GM19351 (cell line): ENCODE results near the gene MAD1L1.

Experiments used
- ATAC-seq: cut with Tn5 transposase; IDR thresholded peaks from one replicate; pipeline ENCODE4 v1.9.1; 2021; ENCODE audit warnings: mild to moderate bottlenecking, moderate library complexity; ENCODE audit not compliant: unreplicated experiment

The MAD1L1 gene

DNA sequence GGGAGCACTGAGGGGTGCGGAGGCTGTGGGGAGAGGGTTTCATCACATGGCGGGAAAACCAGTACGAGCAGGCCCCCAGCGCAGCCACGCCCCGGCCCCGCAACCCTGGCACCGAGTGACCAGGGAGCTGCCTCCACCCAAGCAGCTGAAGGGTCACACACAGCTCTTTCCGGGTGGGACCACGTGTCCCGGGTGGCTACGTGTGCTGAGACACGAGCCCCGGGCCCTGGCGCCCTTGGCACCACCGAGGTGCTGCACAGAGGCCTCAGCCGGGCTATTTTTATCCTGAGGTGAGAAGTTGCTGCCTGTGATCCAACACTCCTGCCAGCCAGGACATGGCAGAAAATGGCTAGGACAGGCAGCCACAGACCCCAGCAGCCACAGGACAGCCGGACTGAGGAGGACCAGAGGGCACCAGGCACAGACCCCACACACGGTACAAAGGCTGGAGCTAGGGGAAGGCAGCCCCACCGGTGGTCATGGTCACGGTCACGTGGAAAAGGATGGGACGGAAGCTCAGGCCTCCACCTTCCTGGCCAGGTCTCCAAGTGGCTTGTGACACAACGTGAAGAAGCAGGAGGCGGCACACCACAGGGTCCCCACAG is 223.7 kb downstream of the MAD1L1 start:
- ATAC-seq: no peak

DNA sequence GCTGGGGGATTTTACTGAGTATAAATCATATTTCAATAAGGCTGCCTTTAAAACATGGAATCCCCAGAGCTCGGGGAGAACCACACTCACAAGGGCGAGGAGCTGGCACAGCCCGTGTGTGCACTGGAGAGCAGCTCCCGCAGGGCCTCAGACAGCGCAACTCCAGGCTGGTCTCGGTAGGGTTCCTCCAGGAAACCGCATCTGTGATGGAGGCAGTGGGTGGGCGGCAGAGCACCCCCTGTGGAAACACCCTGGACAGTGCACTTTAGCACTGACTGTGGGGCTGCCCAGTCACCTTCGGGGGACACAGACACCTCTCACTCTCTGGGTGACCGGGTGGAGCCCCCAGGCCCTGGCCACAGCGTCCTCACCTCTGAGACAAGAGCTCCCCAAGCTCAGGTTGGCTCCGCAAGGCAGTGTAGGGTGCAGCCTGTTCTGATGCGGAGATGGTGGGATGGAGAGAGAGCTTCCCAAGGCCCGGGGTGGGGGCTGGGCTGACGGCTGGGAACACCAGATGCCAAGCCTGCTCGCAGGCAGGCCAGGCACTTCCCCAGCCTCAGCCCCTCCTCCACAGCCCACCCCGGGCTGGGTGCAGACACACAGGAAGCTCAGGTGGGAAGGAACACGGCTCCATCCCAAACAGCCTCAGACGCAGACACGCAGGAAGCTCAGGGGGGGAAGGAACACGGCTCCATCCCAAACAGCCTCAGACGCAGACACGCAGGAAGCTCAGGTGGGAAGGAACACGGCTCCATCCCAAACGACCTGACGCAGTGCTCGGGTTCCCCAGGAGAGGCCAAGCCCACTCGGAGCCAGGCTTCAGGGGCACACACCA is 224.4 kb downstream of the MAD1L1 start:
- no peak for ATAC-seq

DNA sequence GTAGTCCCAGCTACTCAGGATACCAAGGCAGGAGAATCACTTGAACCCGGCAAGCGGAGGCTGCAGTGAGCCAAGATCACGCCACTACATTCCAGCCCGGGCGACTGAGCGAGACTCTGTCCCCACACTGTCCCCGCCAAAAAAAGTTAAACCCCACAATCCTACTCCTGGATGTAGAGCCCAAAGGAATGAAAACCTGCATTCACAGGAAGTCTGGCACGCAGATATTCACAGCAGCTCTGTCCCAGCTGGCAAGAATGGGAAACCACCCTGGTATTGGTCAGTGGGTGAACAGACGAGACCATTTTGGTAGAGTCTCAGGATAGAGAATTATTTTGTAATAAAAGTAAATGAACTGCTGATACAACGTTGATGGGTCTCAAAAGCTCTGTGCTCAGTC is 225.2 kb downstream of the MAD1L1 start:
- ATAC-seq: no peak

GRCh38 chr7:2006921-2007381 is 225.8 kb downstream of the MAD1L1 start:
- no peak for ATAC-seq

GRCh38 chr7:2006231-2006771 is 226.4 kb downstream of the MAD1L1 start:
- no peak for ATAC-seq

DNA sequence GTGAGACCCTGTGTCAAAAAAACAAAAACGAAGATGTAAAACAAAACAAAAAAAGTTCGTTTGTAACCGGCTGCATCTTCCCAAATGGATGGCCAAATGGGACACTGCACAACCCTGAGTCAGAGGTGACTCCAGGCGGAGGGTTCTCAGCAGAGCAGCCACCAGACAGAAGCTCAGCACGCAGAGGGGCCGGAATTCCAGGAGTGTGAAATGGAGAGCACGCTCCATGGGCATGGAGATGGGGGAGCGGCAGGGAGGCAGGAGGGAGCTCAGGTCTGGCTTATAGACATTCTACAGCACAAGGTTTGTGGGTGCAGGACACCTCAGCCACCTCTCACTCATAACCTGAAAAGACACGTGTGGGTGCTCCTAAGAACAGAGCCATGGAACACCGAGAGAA is 227.0 kb downstream of the MAD1L1 start:
- ATAC-seq: no peak

DNA sequence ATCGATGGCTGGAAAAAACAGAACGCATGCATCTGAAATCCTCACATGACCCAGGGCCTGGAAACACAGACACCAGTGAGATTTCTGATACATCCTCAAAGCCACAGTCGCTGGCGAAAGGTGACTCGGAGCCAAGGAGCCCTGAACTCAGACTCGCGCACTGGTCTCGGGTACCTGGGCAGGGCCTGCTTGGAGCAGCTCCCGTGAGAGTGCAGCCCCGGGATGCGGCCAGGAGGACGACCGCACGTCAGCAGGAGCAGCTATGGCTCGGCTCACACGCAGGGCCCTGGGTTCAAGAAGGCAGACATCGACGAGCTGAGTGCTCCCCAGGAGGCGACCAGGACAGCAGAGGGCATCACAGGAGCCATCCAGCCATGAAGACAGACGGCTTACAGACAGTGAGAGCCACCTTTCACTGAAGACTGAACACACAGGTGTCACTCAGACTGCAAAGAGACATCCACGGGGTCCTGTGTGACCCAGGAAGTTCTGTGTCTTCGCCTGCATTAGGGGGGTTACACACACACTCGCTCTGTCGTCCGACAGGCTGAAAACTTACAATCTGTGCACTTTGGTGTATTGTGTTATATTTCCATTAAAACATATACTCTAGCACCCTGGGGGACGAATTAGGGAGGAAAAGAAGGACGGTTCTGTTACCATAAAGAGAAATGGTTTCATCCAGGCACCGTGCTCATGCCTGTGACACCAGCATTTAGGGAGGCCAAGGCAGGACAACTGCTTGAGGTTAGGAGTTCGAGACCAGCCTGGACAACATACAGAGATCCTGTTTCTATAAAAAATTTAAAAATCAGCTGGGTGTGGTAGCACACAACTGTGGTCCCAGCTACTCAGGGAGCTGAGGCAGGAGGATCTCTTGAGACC is 227.7 kb downstream of the MAD1L1 start:
- ATAC-seq: no peak

GRCh38 chr7:2003931-2004812 is 228.6 kb downstream of the MAD1L1 start:
- no peak for ATAC-seq

GRCh38 chr7:2003451-2003930 is 229.3 kb downstream of the MAD1L1 start:
- no peak for ATAC-seq

GRCh38 chr7:2002561-2003450 is 229.9 kb downstream of the MAD1L1 start:
- ATAC-seq: no peak

- no peak for ATAC-seq
Observed at GRCh38 chr7:2001601-2002442, 230.9 kb downstream of the MAD1L1 start.

- ATAC-seq: no peak
Observed at GRCh38 chr7:2000746-2001321, 231.9 kb downstream of the MAD1L1 start.

- ATAC-seq: no peak
Observed at GRCh38 chr7:2000153-2000687, 232.5 kb downstream of the MAD1L1 start.

DNA sequence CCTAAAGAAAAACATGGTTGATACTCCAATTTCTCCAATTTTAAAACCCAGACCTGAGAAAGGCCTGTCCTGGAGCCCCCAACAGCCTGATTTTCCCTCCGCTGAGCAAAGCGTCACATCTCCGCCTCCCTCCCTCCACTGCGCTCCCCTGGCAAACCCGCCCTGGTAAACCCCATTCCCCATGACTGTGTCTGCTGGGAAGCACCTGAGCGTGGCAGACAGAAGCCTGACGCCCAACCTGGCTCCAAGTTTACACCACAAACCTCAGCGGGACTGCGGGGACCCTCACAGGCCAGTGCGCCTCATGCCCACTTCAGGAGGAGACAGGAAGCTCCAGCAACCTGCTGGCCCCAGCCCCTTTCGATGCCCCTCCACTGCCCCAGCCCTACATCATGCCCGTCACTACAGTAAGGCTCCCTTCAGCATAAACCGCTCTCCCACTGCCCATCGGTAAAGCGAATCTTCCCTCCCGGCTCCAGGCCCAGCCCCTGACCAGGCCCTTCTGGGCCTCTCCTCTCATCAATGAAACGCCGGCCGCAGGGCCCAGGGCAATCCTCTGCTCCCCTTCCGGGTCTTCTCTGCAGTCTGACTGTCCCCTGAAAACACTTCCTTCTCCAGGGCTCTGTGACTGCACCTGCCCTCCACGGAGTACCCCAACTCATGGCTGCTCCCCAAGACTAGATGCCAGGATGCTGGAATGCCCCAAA is 233.3 kb downstream of the MAD1L1 start:
- ATAC-seq: no peak

DNA sequence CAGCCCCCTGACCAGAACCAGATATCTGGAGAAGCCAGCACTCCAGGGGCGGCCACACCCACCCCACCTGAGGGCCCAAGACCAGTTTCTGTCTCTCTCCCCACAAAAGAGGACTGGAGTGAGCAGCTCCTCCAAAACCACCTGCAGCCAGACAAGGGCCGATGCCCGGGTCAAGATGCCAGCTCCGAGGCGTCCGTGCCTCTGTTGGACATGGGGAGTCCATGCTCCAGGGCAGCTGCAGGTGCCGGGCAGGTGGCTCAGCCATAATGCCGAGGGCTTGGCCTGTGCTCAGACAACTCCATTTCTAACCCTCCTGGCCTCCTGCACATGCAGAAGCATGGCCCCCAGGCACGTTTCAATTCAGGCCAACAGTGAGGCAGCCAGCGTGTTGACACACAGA is 234.6 kb downstream of the MAD1L1 start:
- no peak for ATAC-seq

DNA sequence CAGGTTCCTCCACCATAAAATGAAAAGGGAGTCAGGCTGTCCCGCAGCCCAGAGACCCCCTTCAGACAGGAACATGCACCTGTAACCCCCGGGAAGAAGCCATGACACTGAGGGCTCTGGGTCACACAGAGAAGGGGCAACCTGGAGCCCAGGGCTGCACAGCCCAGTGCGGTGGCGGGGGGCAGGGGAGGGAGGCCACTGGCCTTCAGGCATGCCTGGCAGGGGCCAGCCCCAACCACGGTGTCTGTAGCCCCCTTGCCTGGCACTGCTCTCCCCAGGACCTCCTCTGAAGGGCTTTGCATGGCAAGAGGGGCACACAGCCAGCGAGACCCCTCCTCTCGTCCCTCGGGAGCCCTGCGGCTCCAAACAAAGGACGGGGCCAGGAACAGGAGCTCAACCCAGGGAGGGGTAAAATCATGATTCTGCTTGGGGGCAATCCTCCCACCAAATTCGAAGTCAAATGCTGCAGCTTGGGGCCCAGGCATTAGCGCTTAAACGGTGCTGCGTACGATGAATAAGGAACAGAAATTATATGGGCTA is 235.1 kb downstream of the MAD1L1 start:
- no peak for ATAC-seq

DNA sequence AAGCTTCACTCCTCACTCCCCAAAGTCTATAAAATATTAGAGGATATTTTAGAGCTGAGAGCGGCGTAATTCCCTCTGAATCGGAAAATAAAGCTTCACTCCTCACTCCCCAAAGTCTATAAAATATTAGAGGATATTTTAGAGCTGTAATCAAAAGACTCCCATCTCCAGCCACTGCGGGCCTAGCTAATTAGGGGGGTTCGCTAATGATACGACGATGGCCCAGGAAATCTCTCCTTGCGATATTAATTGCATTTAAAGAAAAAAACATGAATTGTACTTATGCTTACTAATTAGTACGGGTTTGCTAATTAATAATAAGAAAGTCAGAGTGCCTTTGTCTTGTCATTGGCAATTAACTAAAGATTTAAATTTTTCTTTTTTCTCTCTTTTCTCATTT is 235.9 kb downstream of the MAD1L1 start:
- ATAC-seq: no peak
